Measurements from ENCODE around the gene SLC25A24.

DNA sequence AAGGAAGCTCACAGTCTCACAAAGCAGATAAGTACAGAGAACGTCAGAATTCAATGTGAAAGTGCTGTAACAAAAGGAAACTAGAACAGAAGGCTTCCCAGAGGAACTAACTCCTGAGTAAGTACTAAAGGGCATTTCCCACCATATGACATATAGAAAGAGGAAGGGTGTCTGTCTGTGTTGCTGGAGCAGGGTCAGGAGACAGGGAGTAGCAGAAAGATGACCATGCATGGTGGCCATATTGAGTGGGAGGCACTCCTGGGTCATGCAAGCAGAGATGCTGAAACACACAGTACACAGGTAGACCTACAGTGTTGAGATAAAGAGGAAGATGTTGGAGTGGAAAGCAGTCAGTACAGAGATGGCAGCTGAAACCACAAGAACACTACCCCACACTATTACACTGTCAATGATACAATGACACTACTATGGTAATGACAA lies 47.3 kb downstream of the SLC25A24 start:
- TF ChIP-seq POLR2A (IDR thresholded peaks at IDR 0.05; ENCODE audit: low read length) (no peak), GATA1 (IDR thresholded peaks at IDR 0.05; ENCODE audit: low read depth, low read length) (no peak)

All from erythroblast (primary cell).